Non-pigmented ciliary epithelial cell (primary cell): ENCODE results near the gene MYH6.
A peak's percentile ranks its signal among the peaks of the same experiment; 100 is the strongest.

Experiments used
- DNase-seq: peaks from one replicate; pipeline ENCODE4 v3.0.0-alpha.2; 2010; ENCODE audit warnings: low read depth

The MYH6 gene

GRCh38 chr14:23355871-23356435 lies 52.1 kb downstream of the MYH6 start:
- DNase-seq: no peak

GRCh38 chr14:23354990-23355389 lies 53.1 kb downstream of the MYH6 start:
- DNase-seq: no peak

GRCh38 chr14:23353433-23353780 lies 54.7 kb downstream of the MYH6 start:
- DNase-seq: no peak

GRCh38 chr14:23352506-23353432 lies 55.3 kb downstream of the MYH6 start, which contains the start of gene SLC22A17:
Gene SLC22A17 (minus strand): TSS chr14:23352887.
- DNase-seq: peak; percentile 63

GRCh38 chr14:23351681-23352505 lies 56.2 kb downstream of the MYH6 start:
- no peak for DNase-seq

GRCh38 chr14:23349156-23349845 lies 58.8 kb downstream of the MYH6 start:
- no peak for DNase-seq

GRCh38 chr14:23348297-23348655 lies 59.8 kb downstream of the MYH6 start:
- no peak for DNase-seq

GRCh38 chr14:23347406-23348296 lies 60.4 kb downstream of the MYH6 start:
- DNase-seq: no peak

GRCh38 chr14:23346693-23347405 lies 61.2 kb downstream of the MYH6 start:
- DNase-seq: no peak

- DNase-seq: no peak
Measured at GRCh38 chr14:23345987-23346692, 61.9 kb downstream of the MYH6 start.

- no peak for DNase-seq
Measured at GRCh38 chr14:23344481-23344880, 63.6 kb downstream of the MYH6 start.

- DNase-seq: no peak
Measured at GRCh38 chr14:23339506-23340268, 68.4 kb downstream of the MYH6 start.

- DNase-seq: no peak
Measured at GRCh38 chr14:23335623-23336022, 72.5 kb downstream of the MYH6 start.
